NCI-H2196 treated with DMSO at 0.1 percent for 48 hours (cell line): ENCODE results near the gene MCCD1.

ENCODE experiments used
- DNase-seq: peaks from one replicate; lab custom pipeline; 2025; ENCODE audit not compliant: unreplicated experiment; lab: John Stamatoyannopoulos, UW

The MCCD1 gene

GRCh38 chr6:31510007-31510406 lies 18.8 kb upstream of the MCCD1 start:
- DNase-seq, result no peak

GRCh38 chr6:31513456-31514165 lies 15.2 kb upstream of the MCCD1 start:
- no peak for DNase-seq

- no peak for DNase-seq
Observed at GRCh38 chr6:31521835-31522234, 6.9 kb upstream of the MCCD1 start.

GRCh38 chr6:31525553-31525931 lies 3.2 kb upstream of the MCCD1 start:
- DNase-seq, result no peak

- DNase-seq, result no peak
Observed at GRCh38 chr6:31525932-31526591, 2.7 kb upstream of the MCCD1 start.

- DNase-seq, result no peak
Observed at GRCh38 chr6:31528307-31528777, 420 bp upstream of the MCCD1 start.

GRCh38 chr6:31529329-31530150 lies 778 bp downstream of the MCCD1 start:
- no peak for DNase-seq

GRCh38 chr6:31530659-31531058 lies 1.9 kb downstream of the MCCD1 start:
- no peak for DNase-seq

GRCh38 chr6:31531162-31531561 lies 2.4 kb downstream of the MCCD1 start:
- DNase-seq, result no peak

GRCh38 chr6:31531771-31532643 lies 3.2 kb downstream of the MCCD1 start:
- DNase-seq, result no peak

- no peak for DNase-seq
Observed at GRCh38 chr6:31532644-31533454, 4.1 kb downstream of the MCCD1 start.

GRCh38 chr6:31533455-31533841 lies 4.7 kb downstream of the MCCD1 start:
- no peak for DNase-seq

GRCh38 chr6:31534011-31534410 lies 5.2 kb downstream of the MCCD1 start:
- DNase-seq, result no peak

GRCh38 chr6:31534521-31535040 lies 5.8 kb downstream of the MCCD1 start:
- DNase-seq, result no peak

GRCh38 chr6:31535538-31536324 lies 7.0 kb downstream of the MCCD1 start:
- DNase-seq, result no peak

- DNase-seq, result no peak
Observed at GRCh38 chr6:31538805-31539400, 10.1 kb downstream of the MCCD1 start.

GRCh38 chr6:31540640-31541039 lies 11.9 kb downstream of the MCCD1 start:
- DNase-seq, result no peak

GRCh38 chr6:31541059-31541657 lies 12.4 kb downstream of the MCCD1 start:
- DNase-seq, result no peak
